SU-DHL-6 (cell line): ENCODE results near the gene SLC22A17.

Experiments used
- EZH2phosphoT487 ChIP-seq: fragments of 200-600 bp; sonication (generic), shearing (Covaris generic); conservative IDR thresholded peaks from 2 replicates; pipeline ENCODE4 v1.6.1; 2018; ENCODE audit warnings: mild to moderate bottlenecking, antibody characterized with exemption, low read length, moderate library complexity, mixed read lengths
- TF ChIP-seq, protein P1 (sequence below): fragments of 200-600 bp; sonication (generic); IDR thresholded peaks from one replicate; pipeline ENCODE4 v1.5.1; 2017; ENCODE audit warnings: antibody characterized with exemption, mild to moderate bottlenecking, low read length, moderate library complexity; ENCODE audit not compliant: insufficient read depth, poor library complexity, severe bottlenecking

DNA sequence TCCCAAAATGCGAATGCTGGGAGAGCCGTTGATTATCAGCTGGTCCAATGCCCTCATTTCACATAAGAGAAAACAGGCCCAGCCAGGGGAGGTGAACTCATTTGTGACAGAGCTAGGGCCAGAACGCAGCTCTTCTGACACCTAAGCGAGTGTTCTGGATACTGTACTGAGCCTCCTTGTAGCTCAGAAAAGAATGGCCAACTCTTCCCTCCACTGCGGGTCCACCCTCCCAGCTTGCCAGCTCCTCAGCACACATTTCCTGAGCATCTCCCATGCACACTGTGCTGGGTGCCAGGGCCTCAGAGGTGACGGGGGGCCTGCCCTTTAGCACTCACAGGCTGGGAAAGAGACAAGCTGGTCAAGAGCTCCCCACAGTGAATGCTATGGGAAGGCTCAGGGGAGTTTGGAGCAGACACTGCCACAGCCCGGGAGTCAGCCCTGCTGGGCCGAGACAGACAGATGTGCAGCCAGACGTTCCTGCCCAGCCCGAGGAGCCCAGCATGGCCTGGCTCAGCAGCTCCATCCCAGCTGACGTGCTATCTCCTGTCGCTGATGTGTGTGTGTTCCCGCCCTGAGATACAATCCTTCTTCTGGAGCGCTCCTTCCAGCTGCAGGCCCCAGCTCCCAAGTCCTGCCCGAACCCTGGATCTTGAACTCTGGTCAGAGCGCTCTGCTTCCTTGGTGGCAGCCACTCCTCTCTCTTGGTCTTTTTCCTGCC, 27.7 kb upstream of the SLC22A17 start:
- TF ChIP-seq, protein P1, sequence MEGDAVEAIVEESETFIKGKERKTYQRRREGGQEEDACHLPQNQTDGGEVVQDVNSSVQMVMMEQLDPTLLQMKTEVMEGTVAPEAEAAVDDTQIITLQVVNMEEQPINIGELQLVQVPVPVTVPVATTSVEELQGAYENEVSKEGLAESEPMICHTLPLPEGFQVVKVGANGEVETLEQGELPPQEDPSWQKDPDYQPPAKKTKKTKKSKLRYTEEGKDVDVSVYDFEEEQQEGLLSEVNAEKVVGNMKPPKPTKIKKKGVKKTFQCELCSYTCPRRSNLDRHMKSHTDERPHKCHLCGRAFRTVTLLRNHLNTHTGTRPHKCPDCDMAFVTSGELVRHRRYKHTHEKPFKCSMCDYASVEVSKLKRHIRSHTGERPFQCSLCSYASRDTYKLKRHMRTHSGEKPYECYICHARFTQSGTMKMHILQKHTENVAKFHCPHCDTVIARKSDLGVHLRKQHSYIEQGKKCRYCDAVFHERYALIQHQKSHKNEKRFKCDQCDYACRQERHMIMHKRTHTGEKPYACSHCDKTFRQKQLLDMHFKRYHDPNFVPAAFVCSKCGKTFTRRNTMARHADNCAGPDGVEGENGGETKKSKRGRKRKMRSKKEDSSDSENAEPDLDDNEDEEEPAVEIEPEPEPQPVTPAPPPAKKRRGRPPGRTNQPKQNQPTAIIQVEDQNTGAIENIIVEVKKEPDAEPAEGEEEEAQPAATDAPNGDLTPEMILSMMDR: no peak
- TF ChIP-seq EZH2phosphoT487: no peak
